GM19455 (cell line): Measurements from ENCODE around the gene TMEM91.
"Not testable (repeated sequence)": the region's sequence is repeated elsewhere in the genome, so short reads cannot be mapped to it uniquely, and the experiment has no call there.

Experiments used
- ATAC-seq: cut with Tn5 transposase; IDR thresholded peaks from one replicate; pipeline ENCODE4 v1.9.1; 2021; ENCODE audit not compliant: unreplicated experiment

TMEM91 gene

GRCh38 chr19:41376241-41376997, at the start of gene TMEM91:
TMEM91 (plus strand) TSS chr19:41376533; CDS start chr19:41378310, 1,777 bp downstream.
- no peak for ATAC-seq

DNA sequence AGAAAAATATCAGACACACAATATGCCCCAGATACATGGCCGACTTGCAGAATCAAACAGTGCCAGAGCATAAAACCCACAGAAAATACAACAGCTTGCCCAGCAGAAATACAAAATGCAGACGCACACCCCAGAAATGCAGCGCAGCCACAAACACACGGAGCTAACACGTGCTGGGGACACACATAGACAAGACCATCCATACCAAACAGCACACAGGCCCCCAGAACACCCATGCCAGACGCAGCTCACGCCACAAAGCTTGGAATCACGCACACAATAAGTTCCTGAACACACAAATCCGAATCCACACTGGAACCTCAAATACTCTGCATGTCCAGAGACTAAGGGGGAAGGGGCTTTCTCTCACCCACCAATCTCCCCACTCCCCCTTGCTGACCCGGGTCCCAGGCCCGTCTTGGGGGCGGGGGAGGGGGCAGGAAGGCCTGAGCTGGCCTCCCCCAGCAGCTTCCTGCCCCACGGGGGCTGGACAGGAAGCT, 49.2 kb upstream of the TMEM91 start:
- ATAC-seq: peak; percentile 8

DNA sequence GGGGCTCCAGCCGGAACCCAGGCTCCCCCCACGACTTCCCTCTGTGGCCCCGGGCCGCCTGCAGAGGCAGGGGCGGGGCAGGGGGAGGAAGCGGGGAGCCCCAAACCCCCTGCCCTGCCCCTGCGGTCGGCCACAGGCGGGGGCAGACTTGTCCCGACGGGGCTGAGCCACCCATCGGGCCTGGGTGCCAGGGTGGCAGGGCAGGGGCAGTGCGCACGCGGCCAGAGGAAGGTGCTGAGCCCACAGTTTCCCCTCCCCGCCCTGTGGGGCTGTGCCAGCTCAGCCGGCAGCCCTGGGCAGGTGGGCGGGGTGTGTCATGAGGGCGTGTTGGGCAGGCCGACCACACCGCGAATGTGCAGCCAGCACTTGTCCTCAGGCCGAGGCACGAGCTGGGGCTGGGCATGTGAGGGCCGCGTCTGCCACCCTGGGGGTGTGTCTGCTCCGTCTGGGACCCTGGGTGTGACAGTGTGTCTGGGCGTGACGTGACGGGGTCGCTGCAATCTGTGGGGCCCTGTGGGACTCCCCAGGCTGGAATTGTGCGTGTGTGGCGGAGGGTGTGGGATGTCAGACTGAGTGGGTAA, 48.7 kb upstream of the TMEM91 start:
- peak; percentile 52 for ATAC-seq

GRCh38 chr19:41328157-41328841, 48.0 kb upstream of the TMEM91 start:
- no peak for ATAC-seq

DNA sequence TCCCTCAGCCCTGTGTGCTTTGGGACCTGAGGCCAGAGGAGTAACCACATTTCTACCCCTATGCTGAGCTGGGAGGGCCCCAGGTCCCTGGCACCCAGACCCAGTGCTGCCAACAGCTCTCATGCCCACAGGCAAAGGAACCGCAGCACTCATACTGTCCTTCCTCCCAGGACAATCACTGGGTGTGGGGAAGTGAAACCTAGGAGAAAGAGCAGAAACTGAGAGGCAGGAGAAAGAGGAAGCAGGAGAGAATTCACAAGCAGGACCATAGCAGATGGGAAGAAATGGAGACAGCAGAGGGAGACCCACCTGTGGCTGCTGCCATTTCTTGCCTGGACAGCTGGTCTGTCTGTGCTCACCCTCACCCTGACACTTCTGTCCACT, 47.5 kb upstream of the TMEM91 start:
- ATAC-seq: no peak

DNA sequence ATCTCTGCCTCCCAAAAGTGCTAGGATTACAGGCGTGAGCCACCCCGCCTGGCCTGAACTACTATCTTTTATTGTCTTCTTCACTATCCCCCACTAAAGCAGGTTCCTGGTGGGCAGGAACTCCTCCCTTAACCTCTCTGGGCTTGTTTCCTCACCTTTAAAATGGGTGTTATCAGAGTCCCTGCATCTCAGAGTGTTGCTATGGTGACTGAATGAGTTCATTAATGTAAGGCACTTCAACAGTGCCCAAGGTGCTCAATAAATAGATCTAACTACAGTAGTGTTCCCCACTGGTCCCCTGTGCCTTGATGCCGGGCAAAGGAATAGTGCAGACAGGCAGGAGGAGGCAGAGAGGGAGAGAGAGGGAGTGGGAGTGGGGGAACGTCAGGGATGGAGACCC, 45.9 kb upstream of the TMEM91 start:
- no peak for ATAC-seq

- no peak for ATAC-seq
These were observed 45.2 kb upstream of the TMEM91 start for GRCh38 chr19:41330946-41331678.

DNA sequence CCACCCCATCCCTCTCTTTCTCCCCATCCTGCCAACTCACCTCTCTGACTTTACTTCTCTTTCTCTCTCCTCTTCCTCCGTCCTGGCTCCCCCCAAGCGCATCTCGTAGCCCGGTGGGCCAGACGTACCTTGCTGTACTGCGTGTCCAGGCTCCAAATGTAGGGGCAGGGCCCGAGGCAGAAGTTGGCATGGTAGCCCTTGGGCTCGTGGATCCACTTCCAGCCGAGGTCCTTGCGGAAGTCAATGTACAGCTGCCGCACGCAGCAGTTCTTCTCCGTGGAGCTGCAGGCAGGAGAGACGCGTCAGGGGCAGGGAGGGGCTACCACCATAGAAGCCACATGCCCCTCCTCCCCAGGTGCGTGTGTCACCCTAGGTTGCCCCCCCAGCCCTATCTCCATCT, 44.3 kb upstream of the TMEM91 start:
- ATAC-seq: no peak

DNA sequence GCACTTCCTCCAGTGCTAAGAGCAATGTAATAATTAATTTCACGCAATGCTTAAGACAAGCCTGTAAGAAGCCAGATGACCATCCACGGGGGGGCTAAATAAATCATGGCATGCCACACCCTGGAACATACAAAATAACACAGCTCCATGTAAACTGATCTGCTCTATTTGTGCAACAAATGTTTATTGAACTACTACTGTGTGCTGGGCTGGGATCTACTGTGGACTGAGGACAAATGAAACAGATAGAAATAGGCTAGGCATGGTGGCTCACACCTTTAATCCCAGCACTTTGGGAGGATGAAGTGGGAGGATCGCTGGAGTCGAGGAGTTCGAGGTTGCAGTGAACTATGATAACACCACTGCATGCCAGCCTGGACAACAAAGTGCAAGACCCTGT, 43.9 kb upstream of the TMEM91 start:
- no peak for ATAC-seq

DNA sequence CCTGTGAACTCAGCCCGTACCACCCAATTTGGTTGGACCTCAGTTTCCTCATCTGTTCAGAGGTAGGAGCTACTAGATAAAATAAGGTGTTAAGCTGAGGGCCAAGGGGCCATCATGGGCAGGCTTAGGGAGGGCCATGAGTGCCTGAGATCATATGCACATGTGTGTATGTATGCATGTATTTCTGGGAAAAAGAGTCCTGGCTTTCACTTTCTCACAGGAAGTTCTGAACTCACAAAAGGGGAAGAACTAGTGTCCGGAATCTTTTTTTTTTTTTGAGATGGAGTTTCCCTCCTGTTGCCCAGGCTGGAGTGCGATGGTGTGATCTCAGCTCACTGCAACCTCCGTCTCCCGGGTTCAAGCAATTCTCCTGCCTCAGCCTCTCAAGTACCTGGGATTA, 41.5 kb upstream of the TMEM91 start:
- ATAC-seq: no peak

DNA sequence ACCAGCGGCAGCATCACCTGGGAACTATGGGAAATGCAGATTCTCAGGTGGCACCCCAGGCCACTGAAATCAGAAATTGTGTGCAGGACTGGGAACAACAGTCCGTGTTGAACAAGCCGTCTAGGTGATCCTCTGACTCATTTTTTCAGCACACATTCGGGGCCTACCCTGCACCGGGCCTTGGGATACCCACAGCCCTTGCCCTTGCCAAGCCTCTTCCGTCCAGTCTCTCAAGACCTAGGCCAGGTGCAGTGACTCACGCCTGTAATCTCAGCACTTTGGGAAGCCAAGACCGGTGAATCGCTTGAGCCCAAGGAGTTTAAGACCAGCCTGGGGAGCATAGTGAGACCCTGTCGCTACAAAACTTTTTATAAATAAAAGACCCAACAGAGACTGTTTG, 40.9 kb upstream of the TMEM91 start:
- ATAC-seq: no peak

- no peak for ATAC-seq
These were observed 36.4 kb upstream of the TMEM91 start for GRCh38 chr19:41339936-41340335.

DNA sequence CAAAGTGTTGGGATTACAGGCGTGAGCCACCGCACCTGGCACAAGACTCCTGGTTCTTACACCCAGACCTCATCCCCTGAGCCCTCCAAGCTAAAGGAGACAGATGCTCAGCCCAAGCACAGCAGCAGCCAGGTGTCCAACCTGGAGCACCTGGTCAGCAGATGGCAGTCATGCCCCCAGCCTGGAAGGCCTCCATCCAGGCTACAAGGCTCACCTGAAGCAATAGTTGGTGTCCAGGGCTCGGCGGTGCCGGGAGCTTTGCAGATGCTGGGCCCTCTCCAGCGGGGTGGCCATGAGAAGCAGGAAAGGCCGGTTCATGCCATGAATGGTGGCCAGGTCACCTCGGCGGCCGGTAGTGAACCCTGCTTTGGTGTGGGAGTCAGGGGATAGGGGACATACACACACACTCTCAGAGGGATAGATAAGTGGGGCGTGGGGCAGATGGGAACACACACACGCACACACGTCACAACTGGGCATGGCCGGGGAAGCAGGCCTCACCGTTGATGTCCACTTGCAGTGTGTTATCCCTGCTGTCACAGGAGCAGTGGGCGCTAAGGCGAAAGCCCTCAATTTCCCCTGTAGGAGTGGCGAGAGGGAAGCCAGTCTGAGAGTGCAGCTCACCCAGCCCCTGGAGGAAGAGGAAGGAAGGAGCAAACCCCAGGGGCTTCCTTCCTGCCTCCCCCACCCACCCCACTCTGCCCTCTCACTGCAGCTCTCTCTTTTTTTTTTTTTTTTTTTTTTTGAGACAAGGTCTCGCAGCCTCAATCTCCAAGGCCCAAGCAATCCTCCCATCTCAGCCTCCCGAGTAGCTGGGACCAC, 34.5 kb upstream of the TMEM91 start:
- no peak for ATAC-seq

- no peak for ATAC-seq
These were observed 32.2 kb upstream of the TMEM91 start for GRCh38 chr19:41344162-41344561.

DNA sequence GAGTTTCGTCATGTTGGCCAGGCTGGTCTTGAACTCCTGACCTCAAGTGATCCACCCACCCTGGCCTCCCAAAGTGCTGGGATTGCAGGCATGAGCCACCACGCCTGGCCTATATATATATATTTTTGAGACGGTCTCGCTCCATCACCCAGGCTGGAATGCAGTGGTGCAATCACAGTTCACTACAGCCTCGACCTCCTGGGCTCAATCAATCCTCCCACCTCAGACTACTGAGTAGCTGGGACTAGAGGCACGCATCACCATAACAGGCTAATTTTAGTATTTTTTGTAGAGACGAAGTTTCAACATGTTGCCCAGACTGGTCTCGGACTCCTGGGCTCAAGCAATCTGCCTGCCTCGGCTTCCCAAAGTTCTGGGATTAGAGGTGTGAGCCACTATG, 29.4 kb upstream of the TMEM91 start:
- ATAC-seq: not testable (repeated sequence)

- no peak for ATAC-seq
These were observed 25.5 kb upstream of the TMEM91 start for GRCh38 chr19:41350735-41351338.

GRCh38 chr19:41351339-41352245, 24.7 kb upstream of the TMEM91 start:
- ATAC-seq: no peak

- ATAC-seq: no peak
These were observed 24.1 kb upstream of the TMEM91 start for GRCh38 chr19:41352279-41352608.
